Nephron (organoid): ENCODE measurements around the gene HK2.
"Not testable (repeated sequence)": the region's sequence is repeated elsewhere in the genome, so short reads cannot be mapped to it uniquely, and the experiment has no call there.

Experiments
- H3K27ac Mint-ChIP-seq, 3 experiments: 2 replicates each; pipeline ENCODE4 v1.8.0; 2020; ENCODE audit warnings: mixed read lengths in 3 of 3, mild to moderate bottlenecking in 2 of 3, moderate library complexity in 1 of 3
- H3K27me3 Mint-ChIP-seq: 2 replicates; pipeline ENCODE4 v1.8.0; 2021; ENCODE audit warnings: low read depth, mild to moderate bottlenecking, moderate library complexity, mixed read lengths
- H3K36me3 Mint-ChIP-seq: 2 replicates; pipeline ENCODE4 v1.8.0; 2020; ENCODE audit warnings: low read depth, mixed read lengths
- H3K4me1 Mint-ChIP-seq: 2 replicates; pipeline ENCODE4 v1.8.0; 2020; ENCODE audit warnings: mixed read lengths
- H3K4me3 Mint-ChIP-seq, 3 experiments: 2 replicates each; pipeline ENCODE4 v1.8.0; 2020; ENCODE audit warnings: mild to moderate bottlenecking in 3 of 3, mixed read lengths in 3 of 3, moderate library complexity in 2 of 3
- H3K9me3 Mint-ChIP-seq: 2 replicates; pipeline ENCODE4 v1.8.0; 2020; ENCODE audit warnings: mixed read lengths
- CTCF ChIP-seq, 3 experiments: fragments of 200-600 bp; sonication (generic); IDR thresholded peaks; one replicate each; pipeline ENCODE4 v1.5.0; 2021; ENCODE audit warnings: antibody characterized with exemption in 3 of 3; ENCODE audit not compliant: unreplicated experiment in 3 of 3

HK2 gene

GRCh38 chr2:74891136-74891764 lies 57.3 kb downstream of the HK2 start:
- H3K4me3 Mint-ChIP-seq: no peak overlapping the region
- no peaks in the 10 kb centered on the region for H3K4me1 Mint-ChIP-seq
- H3K36me3 Mint-ChIP-seq: peaks cover 75% of the 10 kb centered on the region
- H3K27me3 Mint-ChIP-seq: no peaks in the 10 kb centered on the region
- H3K27ac Mint-ChIP-seq: no peak overlapping the region
- H3K9me3 Mint-ChIP-seq: no peaks in the 10 kb centered on the region
- TF ChIP-seq CTCF (IDR thresholded peaks at IDR 0.05; ENCODE audit: unreplicated experiment in 3 of 3): no peak

GRCh38 chr2:74891816-74892215 lies 57.9 kb downstream of the HK2 start:
- H3K4me1 Mint-ChIP-seq, H3K27me3 Mint-ChIP-seq, H3K27ac Mint-ChIP-seq, H3K4me3 Mint-ChIP-seq, H3K9me3 Mint-ChIP-seq: not testable (repeated sequence)
- H3K36me3 Mint-ChIP-seq: peaks cover 71% of the 10 kb centered on the region

GRCh38 chr2:74892609-74893008 lies 58.7 kb downstream of the HK2 start:
- Mint-ChIP-seq H3K27me3 (no peaks in the 10 kb centered on the region), H3K4me1 (no peaks in the 10 kb centered on the region), H3K27ac (no peak overlapping the region), H3K9me3 (no peaks in the 10 kb centered on the region), H3K4me3 (no peak overlapping the region), H3K36me3 (peaks cover 67% of the 10 kb centered on the region)
- TF ChIP-seq CTCF (IDR thresholded peaks at IDR 0.05; ENCODE audit: unreplicated experiment in 3 of 3): no peak

- H3K27me3 Mint-ChIP-seq: no peaks in the 10 kb centered on the region
- no peaks in the 10 kb centered on the region for H3K9me3 Mint-ChIP-seq
- peaks cover 61% of the 10 kb centered on the region for H3K36me3 Mint-ChIP-seq
- H3K4me1 Mint-ChIP-seq: no peaks in the 10 kb centered on the region
- TF ChIP-seq CTCF (IDR thresholded peaks at IDR 0.05; ENCODE audit: unreplicated experiment in 3 of 3): no peak
- no peak overlapping the region for H3K27ac Mint-ChIP-seq
- no peak overlapping the region for H3K4me3 Mint-ChIP-seq
Measured at GRCh38 chr2:74893332-74893731, 59.4 kb downstream of the HK2 start.

- H3K9me3 Mint-ChIP-seq: no peaks in the 10 kb centered on the region
- H3K4me1 Mint-ChIP-seq: no peaks in the 10 kb centered on the region
- no peaks in the 10 kb centered on the region for H3K27me3 Mint-ChIP-seq
- H3K27ac Mint-ChIP-seq: no peak overlapping the region
- H3K4me3 Mint-ChIP-seq: no peak overlapping the region
- no peak for TF ChIP-seq CTCF (IDR thresholded peaks at IDR 0.05; ENCODE audit: unreplicated experiment in 3 of 3)
- H3K36me3 Mint-ChIP-seq: peaks cover 57% of the 10 kb centered on the region
Measured at GRCh38 chr2:74894272-74894981, 60.5 kb downstream of the HK2 start.

- Mint-ChIP-seq H3K4me3 (no peak overlapping the region), H3K36me3 (peaks cover 51% of the 10 kb centered on the region), H3K27ac (no peak overlapping the region), H3K9me3 (no peaks in the 10 kb centered on the region), H3K27me3 (no peaks in the 10 kb centered on the region), H3K4me1 (no peaks in the 10 kb centered on the region)
- no peak for TF ChIP-seq CTCF (IDR thresholded peaks at IDR 0.05; ENCODE audit: unreplicated experiment in 3 of 3)
Measured at GRCh38 chr2:74895001-74895400, 61.1 kb downstream of the HK2 start.
